ENCODE data around the gene GNB2.

DNA sequence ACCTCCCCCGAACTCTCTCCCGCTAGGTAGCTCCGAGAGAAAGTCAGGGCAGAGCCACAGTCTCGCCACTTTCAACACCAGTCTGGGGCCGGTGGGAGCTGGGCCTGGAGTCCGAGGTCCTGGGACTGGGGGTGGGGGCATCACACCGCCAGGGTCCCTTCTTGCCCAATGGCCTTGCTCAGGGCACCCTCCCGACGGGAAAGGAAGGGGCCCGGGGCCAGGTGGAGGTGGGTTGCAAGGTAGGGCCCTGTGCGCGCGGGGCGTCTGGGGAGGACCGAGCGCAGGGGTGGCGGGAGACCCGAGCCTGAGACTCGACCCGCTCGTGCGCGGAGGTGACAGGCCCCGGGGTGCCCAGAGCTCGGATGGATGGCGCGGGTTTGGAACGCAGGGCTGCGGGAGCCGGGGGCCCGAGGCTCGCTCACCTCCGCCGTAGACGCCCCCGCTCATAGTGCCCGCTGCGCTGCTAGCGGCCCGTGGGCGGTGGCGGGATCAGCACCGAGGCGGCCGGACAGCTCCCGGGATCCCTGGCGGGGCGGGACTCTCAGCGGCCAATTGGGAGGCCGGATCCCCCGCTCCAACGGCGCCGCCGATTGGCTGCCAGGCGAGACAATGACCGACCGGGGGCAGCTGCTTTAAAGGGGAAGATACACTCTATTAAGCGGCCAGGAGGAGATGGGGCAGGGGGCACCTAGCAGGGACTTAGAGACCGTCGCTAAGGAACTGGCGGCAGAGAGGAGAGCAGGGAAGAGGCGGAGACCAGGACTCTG lies 17.4 kb upstream of the GNB2 start, which contains the start of gene ACTL6B:
- TF ChIP-seq, protein P1, sequence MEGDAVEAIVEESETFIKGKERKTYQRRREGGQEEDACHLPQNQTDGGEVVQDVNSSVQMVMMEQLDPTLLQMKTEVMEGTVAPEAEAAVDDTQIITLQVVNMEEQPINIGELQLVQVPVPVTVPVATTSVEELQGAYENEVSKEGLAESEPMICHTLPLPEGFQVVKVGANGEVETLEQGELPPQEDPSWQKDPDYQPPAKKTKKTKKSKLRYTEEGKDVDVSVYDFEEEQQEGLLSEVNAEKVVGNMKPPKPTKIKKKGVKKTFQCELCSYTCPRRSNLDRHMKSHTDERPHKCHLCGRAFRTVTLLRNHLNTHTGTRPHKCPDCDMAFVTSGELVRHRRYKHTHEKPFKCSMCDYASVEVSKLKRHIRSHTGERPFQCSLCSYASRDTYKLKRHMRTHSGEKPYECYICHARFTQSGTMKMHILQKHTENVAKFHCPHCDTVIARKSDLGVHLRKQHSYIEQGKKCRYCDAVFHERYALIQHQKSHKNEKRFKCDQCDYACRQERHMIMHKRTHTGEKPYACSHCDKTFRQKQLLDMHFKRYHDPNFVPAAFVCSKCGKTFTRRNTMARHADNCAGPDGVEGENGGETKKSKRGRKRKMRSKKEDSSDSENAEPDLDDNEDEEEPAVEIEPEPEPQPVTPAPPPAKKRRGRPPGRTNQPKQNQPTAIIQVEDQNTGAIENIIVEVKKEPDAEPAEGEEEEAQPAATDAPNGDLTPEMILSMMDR (IDR thresholded peaks at IDR 0.05; ENCODE audit: low read depth, low read length) = no peak
- no peak for TF ChIP-seq EZH2phosphoT487 (IDR thresholded peaks at IDR 0.05; ENCODE audit: low read depth)

Data from OCI-LY3 (cell line).